HG03432 (cell line): ENCODE measurements around the gene PTGDR2.

Source experiments
- ATAC-seq: cut with Tn5 transposase; IDR thresholded peaks from one replicate; pipeline ENCODE4 v1.9.1; 2021; ENCODE audit warnings: mild to moderate bottlenecking, moderate library complexity; ENCODE audit not compliant: unreplicated experiment

The PTGDR2 gene

GRCh38 chr11:60874421-60875365, 18.9 kb upstream of the PTGDR2 start:
- ATAC-seq = no peak

GRCh38 chr11:60873533-60873932, 17.8 kb upstream of the PTGDR2 start:
- ATAC-seq = no peak

- no peak for ATAC-seq
Observed at GRCh38 chr11:60872961-60873524, 17.3 kb upstream of the PTGDR2 start.

GRCh38 chr11:60872124-60872960, 16.6 kb upstream of the PTGDR2 start:
- no peak for ATAC-seq

GRCh38 chr11:60871378-60872061, 15.8 kb upstream of the PTGDR2 start:
- no peak for ATAC-seq

- no peak for ATAC-seq
Observed at GRCh38 chr11:60870733-60871377, 15.1 kb upstream of the PTGDR2 start.

GRCh38 chr11:60870276-60870675, 14.5 kb upstream of the PTGDR2 start:
- no peak for ATAC-seq

- ATAC-seq = no peak
Observed at GRCh38 chr11:60869451-60869825, 13.7 kb upstream of the PTGDR2 start.

GRCh38 chr11:60868682-60869450, 13.1 kb upstream of the PTGDR2 start:
- ATAC-seq = no peak

GRCh38 chr11:60867871-60868681, 12.3 kb upstream of the PTGDR2 start:
- no peak for ATAC-seq

- ATAC-seq = no peak
Observed at GRCh38 chr11:60866911-60867870, 11.4 kb upstream of the PTGDR2 start, which contains the start of gene ZP1. TSS of gene ZP1 (plus strand) at chr11:60867542. CDS start at chr11:60867562, 20 bp downstream.

- no peak for ATAC-seq
Observed at GRCh38 chr11:60864856-60865513, 9.2 kb upstream of the PTGDR2 start.

- ATAC-seq = no peak
Observed at GRCh38 chr11:60863550-60864521, 8.1 kb upstream of the PTGDR2 start.

- no peak for ATAC-seq
Observed at GRCh38 chr11:60862171-60862570, 6.4 kb upstream of the PTGDR2 start.

GRCh38 chr11:60860943-60861342, 5.2 kb upstream of the PTGDR2 start:
- ATAC-seq = no peak
